ENCODE data around the gene SKOR1. TPM values are rescaled to one million over a fixed set of nuclear protein-coding genes. Genes with fewer than 3 reads are reported as not detected.

The SKOR1 gene, protein sequence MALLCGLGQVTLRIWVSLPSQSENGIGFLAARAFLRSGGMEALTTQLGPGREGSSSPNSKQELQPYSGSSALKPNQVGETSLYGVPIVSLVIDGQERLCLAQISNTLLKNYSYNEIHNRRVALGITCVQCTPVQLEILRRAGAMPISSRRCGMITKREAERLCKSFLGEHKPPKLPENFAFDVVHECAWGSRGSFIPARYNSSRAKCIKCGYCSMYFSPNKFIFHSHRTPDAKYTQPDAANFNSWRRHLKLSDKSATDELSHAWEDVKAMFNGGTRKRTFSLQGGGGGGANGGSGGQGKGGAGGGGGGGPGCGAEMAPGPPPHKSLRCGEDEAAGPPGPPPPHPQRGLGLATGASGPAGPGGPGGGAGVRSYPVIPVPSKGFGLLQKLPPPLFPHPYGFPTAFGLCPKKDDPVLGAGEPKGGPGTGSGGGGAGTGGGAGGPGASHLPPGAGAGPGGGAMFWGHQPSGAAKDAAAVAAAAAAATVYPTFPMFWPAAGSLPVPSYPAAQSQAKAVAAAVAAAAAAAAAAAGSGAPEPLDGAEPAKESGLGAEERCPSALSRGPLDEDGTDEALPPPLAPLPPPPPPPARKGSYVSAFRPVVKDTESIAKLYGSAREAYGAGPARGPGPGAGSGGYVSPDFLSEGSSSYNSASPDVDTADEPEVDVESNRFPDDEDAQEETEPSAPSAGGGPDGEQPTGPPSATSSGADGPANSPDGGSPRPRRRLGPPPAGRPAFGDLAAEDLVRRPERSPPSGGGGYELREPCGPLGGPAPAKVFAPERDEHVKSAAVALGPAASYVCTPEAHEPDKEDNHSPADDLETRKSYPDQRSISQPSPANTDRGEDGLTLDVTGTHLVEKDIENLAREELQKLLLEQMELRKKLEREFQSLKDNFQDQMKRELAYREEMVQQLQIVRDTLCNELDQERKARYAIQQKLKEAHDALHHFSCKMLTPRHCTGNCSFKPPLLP
- total RNA-seq = 0.10 TPM in 1 of 2 replicates, not detected in the other

GRCh38 chr15:67824976-67825880 lies at the start of gene SKOR1:
TSS of gene SKOR1 (plus strand) at chr15:67825509. CDS start at chr15:67825603, 94 bp downstream.

DNA sequence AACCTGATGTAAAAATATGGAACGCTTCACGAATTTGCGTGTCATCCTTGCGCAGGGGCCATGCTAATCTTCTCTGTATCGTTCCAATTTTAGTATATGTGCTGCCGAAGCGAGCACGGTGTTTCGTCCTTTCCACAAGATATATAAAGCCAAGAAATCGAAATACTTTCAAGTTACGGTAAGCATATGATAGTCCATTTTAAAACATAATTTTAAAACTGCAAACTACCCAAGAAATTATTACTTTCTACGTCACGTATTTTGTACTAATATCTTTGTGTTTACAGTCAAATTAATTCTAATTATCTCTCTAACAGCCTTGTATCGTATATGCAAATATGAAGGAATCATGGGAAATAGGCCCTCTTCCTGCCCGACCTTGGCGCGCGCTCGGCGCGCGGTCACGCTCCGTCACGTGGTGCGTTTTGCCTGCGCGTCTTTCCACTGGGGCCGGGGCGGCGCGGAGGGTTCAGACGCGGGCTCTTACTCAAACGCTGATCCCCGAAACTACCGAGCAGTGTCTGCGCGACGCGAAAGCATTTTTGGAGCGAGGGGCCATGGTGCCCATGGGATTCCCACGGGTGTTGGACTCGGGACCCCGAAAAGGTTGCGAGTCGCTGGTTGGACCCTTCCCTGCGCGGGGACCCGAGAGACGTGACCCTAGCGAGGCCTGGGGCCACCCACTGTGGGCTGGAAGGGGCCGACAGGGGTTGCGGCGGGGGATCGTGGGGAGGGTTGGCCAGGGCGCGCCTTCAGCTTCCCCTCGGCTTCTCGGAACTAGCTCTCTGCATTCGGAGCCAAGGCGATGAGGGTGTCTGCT lies 14.8 kb downstream of the SKOR1 start, which contains the start of gene RNU6-1:
RNU6-1 (minus strand) TSS at position 117 of the 820 bp plus-strand sequence.

Small RNA genes lying within 50 kb of the gene (small RNA-seq; reads per million reads assigned to genes)
- gene RNU6-1 = 1.4 reads per million, percentile 69 among the genes with 10 or more reads in this experiment

Other genes starting within 250 kb of the SKOR1 start
- gene RNU6-1, start 14.5 kb downstream of the SKOR1 start, total RNA-seq = not detected in 2 replicates
- 33.3 and 34.0 TPM in 2 replicates for gene PIAS1, start 228.8 kb downstream of the SKOR1 start, total RNA-seq